Prostate gland (tissue), 2 donors: ENCODE data around the gene IGSF10.

Source experiments
- POLR2A ChIP-seq: fragments of 450-650 bp; IDR thresholded peaks from one replicate; pipeline ENCODE4 v1.6.1; 2016; ENCODE audit warnings: antibody characterized with exemption, mild to moderate bottlenecking
- POLR2AphosphoS5 ChIP-seq: sonication (generic); formaldehyde crosslinking; IDR thresholded peaks from one replicate; pipeline ENCODE4 v1.6.1; 2017; ENCODE audit warnings: antibody characterized with exemption
- TF ChIP-seq, protein P1 (sequence below), 4 experiments: fragments of 200-600 bp in 2 of 4; fragments of 450-650 bp in 2 of 4; sonication (generic) in 2 of 4; IDR thresholded peaks; 1 replicate in 3 of 4; 2 replicates in 1 of 4; pipeline ENCODE4 v1.5.1; 2016 to 2019; ENCODE audit warnings: antibody characterized with exemption in 4 of 4, mild to moderate bottlenecking in 2 of 4, moderate library complexity in 2 of 4

GRCh38 chr3:151503074-151503473 is 42.2 kb upstream of the IGSF10 start:
- TF ChIP-seq, protein P1, sequence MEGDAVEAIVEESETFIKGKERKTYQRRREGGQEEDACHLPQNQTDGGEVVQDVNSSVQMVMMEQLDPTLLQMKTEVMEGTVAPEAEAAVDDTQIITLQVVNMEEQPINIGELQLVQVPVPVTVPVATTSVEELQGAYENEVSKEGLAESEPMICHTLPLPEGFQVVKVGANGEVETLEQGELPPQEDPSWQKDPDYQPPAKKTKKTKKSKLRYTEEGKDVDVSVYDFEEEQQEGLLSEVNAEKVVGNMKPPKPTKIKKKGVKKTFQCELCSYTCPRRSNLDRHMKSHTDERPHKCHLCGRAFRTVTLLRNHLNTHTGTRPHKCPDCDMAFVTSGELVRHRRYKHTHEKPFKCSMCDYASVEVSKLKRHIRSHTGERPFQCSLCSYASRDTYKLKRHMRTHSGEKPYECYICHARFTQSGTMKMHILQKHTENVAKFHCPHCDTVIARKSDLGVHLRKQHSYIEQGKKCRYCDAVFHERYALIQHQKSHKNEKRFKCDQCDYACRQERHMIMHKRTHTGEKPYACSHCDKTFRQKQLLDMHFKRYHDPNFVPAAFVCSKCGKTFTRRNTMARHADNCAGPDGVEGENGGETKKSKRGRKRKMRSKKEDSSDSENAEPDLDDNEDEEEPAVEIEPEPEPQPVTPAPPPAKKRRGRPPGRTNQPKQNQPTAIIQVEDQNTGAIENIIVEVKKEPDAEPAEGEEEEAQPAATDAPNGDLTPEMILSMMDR (IDR thresholded peaks at IDR 0.05), result no peak
- TF ChIP-seq POLR2A, result no peak
- TF ChIP-seq POLR2AphosphoS5, result no peak
